SW 1271 (cell line): Measurements from ENCODE around the gene IGIP.

Experiments used
- DNase-seq, 2 experiments: peaks; one replicate each; lab custom pipeline; 2025; lab: John Stamatoyannopoulos, UW

The IGIP gene

GRCh38 chr5:140111859-140112551 is 13.7 kb upstream of the IGIP start:
- DNase-seq: no peak

GRCh38 chr5:140112685-140113179 is 13.0 kb upstream of the IGIP start:
- no peak for DNase-seq

DNA sequence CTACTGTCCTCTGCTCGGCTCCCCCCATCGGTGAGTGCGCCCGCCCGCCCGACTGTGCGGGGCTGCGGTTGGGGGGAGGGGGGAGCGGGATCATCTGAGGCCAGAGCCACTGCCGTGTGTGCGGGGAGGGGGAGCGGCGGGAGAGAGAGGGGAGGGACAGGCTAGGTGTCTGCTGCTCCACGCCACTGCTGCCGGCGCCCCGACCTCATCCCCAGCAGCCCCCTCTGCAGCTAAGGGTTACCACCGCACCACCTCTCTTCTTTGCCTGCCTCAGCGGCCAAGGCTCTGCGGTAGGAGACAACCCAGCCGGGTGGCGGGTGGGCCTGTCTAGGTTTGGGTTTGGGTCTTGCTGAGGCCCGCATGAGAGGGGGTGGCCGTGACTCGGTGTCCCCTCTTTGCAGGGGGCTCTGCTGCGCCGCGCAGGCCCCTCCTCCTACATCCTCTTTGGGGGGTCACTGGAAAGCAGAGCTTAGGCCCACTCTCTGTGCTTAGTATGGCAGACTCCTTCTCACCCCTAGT is 12.5 kb upstream of the IGIP start:
- no peak for DNase-seq

GRCh38 chr5:140113699-140114263 is 12.0 kb upstream of the IGIP start, which contains the start of gene PURA:
TSS of gene PURA (plus strand) at chr5:140114109. CDS start at chr5:140114182, 73 bp downstream.
- peak; percentile 85 to 94 for DNase-seq

DNA sequence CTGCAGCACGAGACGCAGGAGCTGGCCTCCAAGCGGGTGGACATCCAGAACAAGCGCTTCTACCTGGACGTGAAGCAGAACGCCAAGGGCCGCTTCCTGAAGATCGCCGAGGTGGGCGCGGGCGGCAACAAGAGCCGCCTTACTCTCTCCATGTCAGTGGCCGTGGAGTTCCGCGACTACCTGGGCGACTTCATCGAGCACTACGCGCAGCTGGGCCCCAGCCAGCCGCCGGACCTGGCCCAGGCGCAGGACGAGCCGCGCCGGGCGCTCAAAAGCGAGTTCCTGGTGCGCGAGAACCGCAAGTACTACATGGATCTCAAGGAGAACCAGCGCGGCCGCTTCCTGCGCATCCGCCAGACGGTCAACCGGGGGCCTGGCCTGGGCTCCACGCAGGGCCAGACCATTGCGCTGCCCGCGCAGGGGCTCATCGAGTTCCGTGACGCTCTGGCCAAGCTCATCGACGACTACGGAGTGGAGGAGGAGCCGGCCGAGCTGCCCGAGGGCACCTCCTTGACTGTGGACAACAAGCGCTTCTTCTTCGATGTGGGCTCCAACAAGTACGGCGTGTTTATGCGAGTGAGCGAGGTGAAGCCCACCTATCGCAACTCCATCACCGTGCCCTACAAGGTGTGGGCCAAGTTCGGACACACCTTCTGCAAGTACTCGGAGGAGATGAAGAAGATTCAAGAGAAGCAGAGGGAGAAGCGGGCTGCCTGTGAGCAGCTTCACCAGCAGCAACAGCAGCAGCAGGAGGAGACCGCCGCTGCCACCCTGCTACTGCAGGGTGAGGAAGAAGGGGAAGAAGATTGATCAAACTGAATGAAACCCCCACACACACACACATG is 11.2 kb upstream of the IGIP start:
- peak; percentile 36 to 54 for DNase-seq

- DNase-seq: no peak
Measured at GRCh38 chr5:140115186-140115500, 10.6 kb upstream of the IGIP start.

DNA sequence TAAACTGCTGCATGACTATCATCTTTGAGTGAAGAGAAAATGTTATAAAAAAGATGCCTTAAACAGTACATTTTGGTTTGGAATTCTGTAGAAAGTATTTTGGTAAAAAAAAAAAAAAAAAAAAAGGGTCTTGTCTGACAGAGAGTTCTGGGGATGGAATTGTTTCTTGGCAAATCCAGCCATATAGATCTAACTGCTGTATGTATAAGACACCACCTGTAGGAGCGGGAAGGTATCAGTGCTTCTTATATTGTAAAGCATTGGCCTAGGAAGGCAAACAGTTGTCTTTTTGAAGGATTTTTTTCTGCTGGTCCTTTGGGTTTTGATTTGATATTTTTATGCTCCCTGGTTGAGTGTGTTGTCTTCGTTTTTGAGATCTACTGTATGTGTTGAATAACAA is 9.0 kb upstream of the IGIP start:
- peak in 1 of 2 experiments; percentile 35 for DNase-seq

DNA sequence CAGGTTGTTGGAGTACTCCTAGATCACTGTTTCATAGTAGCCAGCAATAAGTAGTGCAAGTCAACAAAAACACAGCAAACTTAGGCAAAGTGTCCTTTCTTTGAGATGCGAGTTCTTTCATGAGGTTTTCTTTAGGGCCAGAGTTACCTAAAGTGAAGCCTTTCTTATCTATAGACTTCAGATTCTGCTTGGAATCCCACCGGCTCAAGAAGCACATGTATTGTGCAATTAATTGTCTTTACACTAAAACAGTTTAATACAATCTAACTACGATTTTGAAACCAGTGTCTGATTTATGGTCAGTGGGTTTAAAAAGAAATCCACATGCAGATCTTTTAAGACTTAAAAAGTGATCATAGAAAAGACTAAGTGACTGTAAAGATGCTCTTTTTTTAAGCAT is 8.2 kb upstream of the IGIP start:
- no peak for DNase-seq

GRCh38 chr5:140118302-140118936 is 7.3 kb upstream of the IGIP start:
- DNase-seq: peak in 1 of 2 experiments; percentile 51

GRCh38 chr5:140126315-140127012 is 727 bp downstream of the IGIP start:
- no peak for DNase-seq

DNA sequence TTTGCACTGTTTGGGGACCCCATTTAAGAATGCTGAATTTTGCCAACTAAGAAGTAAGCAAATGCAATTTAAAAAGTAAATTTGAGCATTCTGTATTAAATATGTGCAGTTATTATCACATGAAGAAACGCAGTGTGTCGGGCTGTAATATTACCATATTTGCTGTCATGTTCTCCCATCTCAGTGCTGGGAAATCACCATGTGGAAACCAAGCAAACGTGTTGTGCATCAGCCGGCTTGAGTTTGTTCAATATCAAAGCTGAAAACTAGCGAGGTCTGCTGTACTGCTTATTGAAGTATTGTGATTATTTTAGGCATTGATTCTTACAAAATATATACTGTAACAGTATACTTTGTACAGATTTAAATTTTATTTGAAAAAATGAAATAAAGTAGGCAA is 2.6 kb downstream of the IGIP start:
- DNase-seq: no peak

DNA sequence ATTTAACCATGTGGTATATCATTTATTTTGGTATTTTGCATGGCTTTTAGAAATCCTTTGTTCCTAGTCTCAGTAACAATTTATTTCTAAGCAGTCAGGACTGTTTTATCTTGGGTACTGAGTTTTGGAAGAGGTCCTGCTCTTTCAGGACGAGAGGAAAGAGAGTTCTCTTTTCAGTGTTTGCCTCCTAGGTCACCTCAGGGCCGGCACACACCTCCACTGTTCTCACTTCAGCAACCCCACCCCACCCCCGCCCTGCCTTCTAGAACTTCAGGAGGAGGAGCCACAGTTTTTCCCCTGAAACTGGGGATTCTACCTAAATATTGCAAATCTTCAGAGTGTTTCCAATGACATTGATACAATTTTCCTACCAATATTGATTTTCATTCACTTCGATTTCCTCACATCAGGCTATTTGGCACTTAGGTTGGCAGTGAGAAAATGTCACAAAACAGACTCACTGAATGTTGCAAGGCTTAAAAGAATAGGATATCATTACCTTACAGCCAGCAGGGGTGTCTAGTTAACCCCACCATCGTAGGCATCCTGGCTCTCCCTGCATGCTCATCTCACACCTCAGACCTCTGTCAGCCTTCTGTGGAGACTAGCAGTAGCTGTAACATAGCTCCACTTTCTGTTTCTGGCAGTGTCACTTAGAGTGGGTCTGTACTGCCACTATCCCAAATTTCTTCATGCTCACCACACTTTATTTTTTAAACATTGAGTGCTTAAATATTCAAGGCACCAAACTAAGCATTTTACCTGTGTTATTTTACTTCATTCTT is 5.4 kb downstream of the IGIP start:
- no peak for DNase-seq

- peak; percentile 67 to 81 for DNase-seq
Measured at GRCh38 chr5:140131967-140132409, 6.3 kb downstream of the IGIP start.

- DNase-seq: no peak
Measured at GRCh38 chr5:140133514-140134167, 7.9 kb downstream of the IGIP start.

- DNase-seq: no peak
Measured at GRCh38 chr5:140134277-140134935, 8.7 kb downstream of the IGIP start.

DNA sequence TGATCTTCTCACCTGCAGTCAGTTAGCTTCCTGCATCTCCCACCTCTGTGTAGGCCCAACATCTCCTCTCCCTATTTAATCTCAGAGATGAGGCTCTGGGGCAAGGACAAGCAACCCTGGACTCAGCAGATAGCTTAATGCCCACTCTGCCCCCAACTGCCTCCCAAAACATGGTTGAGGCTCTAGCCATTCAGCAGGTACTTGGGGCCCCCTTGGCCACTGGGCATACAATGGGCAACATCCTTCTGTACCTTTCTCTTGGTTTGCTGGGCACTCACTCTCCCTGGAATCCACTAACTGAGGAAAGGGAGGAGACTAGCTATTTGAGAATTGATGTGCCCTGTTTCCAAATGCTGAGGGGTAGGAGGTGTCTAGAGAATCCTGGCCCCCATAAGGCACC is 9.4 kb downstream of the IGIP start:
- DNase-seq: no peak

DNA sequence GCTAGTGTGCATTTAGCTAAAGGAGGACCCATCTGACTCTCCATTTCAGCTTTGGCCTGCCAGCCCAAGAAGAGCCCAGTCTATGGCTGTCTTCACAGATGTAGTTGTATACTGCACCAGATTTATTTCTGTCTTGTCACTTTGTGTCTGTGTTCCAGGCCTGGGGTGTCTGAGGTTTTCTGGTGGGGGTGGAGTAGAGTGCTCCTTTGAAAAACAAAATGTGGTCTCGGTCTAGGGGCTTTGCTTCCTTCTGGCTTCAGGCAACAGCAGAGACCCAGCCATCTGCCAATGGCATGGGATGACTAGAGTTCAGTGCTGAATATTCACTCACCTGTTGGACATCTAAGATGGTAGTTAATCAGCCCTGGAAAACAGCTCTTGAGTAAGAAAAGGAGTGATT is 10.9 kb downstream of the IGIP start:
- no peak for DNase-seq

DNA sequence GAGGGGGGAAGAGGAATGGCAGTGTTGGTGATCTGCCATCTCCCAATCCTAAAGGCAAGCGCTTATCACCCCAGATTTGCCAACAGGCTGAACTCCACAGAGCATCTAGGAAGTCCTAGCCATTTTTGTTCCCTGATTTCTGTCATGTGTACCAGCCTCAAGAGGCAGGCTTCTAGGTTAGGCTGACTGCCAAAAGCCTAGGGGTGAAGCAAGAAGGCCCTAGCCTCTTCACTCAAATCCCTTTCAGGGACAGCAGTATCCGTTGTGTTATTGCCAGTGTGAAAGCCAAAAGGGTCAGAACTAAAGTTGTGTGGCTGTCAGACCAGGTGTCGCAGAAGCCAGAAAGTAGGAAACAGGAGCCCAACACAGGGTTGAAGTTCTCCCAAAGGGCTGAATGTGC is 14.7 kb downstream of the IGIP start:
- DNase-seq: no peak

DNA sequence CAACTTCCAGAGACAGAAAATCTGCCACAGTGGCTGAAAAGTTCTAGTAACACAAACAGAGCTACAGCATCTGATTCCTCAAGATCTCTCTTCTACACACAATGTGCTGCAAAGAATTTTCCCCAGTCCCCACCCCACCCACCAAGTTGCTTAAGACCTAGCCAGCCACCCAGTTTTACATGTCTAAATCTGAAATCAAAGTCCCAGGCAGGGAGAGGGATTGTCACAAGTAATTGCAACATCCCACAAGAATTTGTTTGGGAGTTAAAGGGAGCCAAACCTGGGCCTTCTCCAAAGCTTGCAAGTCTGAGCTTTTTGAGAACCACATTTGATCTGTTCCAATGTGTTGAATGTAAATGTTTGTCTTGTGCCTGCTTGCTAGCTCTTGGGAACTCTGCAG is 15.5 kb downstream of the IGIP start:
- no peak for DNase-seq

DNA sequence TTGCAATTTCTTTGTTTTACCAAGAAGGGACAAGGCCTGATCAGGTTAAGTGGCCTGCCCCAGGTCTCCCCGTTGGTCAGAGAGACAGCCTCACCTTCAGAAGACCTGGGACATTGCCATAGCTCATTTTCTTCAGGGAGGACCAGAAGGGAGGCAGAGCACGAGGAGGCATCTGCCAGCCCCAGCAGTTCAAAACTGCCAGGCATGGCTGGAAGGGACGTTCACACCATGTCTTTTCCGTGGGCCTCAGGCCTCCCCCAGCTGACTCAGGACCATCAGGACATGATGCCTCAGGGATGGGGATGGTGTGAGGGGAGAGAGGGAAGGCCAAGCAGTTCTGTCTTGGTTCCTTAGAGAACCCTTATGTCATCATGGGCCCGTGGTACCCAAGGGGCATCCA is 16.5 kb downstream of the IGIP start:
- no peak for DNase-seq
